Measurements from ENCODE around the gene FBXW11.

DNA sequence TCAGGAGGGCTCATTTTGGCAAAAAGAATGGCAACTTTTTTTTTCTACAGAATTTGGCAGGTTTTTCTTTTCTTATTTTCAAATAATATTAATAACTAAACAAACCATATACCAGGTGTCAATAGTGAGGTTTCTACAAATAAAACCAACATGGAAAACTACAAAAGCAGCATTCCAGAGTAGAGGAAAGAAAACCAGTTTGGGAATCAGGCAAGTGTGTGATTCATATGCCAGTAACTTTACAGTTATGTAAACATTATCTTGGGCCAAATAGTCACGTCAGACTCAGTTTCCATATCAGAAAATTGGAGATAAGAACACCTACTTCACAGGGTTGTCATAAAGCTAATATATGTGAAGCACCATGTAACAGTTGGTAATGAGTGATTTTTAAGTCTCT is 51.7 kb downstream of the FBXW11 start:
- no peak for TF ChIP-seq CREB1 (CRISPR knock-in tag; IDR thresholded peaks at IDR 0.05)
- TF ChIP-seq NR1H2 (CRISPR knock-in tag; IDR thresholded peaks at IDR 0.05), result no peak
- TF ChIP-seq TCF7 (CRISPR knock-in tag; IDR thresholded peaks at IDR 0.05; ENCODE audit: low read depth), result no peak
- TF ChIP-seq, protein P1, sequence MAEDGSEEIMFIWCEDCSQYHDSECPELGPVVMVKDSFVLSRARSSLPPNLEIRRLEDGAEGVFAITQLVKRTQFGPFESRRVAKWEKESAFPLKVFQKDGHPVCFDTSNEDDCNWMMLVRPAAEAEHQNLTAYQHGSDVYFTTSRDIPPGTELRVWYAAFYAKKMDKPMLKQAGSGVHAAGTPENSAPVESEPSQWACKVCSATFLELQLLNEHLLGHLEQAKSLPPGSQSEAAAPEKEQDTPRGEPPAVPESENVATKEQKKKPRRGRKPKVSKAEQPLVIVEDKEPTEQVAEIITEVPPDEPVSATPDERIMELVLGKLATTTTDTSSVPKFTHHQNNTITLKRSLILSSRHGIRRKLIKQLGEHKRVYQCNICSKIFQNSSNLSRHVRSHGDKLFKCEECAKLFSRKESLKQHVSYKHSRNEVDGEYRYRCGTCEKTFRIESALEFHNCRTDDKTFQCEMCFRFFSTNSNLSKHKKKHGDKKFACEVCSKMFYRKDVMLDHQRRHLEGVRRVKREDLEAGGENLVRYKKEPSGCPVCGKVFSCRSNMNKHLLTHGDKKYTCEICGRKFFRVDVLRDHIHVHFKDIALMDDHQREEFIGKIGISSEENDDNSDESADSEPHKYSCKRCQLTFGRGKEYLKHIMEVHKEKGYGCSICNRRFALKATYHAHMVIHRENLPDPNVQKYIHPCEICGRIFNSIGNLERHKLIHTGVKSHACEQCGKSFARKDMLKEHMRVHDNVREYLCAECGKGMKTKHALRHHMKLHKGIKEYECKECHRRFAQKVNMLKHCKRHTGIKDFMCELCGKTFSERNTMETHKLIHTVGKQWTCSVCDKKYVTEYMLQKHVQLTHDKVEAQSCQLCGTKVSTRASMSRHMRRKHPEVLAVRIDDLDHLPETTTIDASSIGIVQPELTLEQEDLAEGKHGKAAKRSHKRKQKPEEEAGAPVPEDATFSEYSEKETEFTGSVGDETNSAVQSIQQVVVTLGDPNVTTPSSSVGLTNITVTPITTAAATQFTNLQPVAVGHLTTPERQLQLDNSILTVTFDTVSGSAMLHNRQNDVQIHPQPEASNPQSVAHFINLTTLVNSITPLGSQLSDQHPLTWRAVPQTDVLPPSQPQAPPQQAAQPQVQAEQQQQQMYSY (CRISPR knock-in tag; IDR thresholded peaks at IDR 0.05), result no peak
- no peak for TF ChIP-seq NFYB (CRISPR knock-in tag; conservative IDR thresholded peaks at IDR 0.05; ENCODE audit: low read depth)
- TF ChIP-seq, protein P2, sequence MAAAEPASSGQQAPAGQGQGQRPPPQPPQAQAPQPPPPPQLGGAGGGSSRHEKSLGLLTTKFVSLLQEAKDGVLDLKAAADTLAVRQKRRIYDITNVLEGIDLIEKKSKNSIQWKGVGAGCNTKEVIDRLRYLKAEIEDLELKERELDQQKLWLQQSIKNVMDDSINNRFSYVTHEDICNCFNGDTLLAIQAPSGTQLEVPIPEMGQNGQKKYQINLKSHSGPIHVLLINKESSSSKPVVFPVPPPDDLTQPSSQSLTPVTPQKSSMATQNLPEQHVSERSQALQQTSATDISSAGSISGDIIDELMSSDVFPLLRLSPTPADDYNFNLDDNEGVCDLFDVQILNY (CRISPR knock-in tag; IDR thresholded peaks at IDR 0.05), result no peak
- TF ChIP-seq, protein P3, sequence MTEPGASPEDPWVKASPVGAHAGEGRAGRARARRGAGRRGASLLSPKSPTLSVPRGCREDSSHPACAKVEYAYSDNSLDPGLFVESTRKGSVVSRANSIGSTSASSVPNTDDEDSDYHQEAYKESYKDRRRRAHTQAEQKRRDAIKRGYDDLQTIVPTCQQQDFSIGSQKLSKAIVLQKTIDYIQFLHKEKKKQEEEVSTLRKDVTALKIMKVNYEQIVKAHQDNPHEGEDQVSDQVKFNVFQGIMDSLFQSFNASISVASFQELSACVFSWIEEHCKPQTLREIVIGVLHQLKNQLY (CRISPR knock-in tag; IDR thresholded peaks at IDR 0.05), result no peak
- TF ChIP-seq, protein P4, sequence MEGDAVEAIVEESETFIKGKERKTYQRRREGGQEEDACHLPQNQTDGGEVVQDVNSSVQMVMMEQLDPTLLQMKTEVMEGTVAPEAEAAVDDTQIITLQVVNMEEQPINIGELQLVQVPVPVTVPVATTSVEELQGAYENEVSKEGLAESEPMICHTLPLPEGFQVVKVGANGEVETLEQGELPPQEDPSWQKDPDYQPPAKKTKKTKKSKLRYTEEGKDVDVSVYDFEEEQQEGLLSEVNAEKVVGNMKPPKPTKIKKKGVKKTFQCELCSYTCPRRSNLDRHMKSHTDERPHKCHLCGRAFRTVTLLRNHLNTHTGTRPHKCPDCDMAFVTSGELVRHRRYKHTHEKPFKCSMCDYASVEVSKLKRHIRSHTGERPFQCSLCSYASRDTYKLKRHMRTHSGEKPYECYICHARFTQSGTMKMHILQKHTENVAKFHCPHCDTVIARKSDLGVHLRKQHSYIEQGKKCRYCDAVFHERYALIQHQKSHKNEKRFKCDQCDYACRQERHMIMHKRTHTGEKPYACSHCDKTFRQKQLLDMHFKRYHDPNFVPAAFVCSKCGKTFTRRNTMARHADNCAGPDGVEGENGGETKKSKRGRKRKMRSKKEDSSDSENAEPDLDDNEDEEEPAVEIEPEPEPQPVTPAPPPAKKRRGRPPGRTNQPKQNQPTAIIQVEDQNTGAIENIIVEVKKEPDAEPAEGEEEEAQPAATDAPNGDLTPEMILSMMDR (IDR thresholded peaks at IDR 0.05), result no peak
- no peak for TF ChIP-seq ESRRA (CRISPR knock-in tag; IDR thresholded peaks at IDR 0.05; ENCODE audit: borderline replicate concordance)
- TF ChIP-seq, protein P5, sequence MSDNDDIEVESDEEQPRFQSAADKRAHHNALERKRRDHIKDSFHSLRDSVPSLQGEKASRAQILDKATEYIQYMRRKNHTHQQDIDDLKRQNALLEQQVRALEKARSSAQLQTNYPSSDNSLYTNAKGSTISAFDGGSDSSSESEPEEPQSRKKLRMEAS (CRISPR knock-in tag; IDR thresholded peaks at IDR 0.05), result no peak
- no peak for TF ChIP-seq NR3C1 (CRISPR knock-in tag; conservative IDR thresholded peaks at IDR 0.05; ENCODE audit: low read depth)
